ENCODE data around the gene JAKMIP3. TPM values are rescaled to one million over a fixed set of nuclear protein-coding genes. Genes with fewer than 3 reads are reported as not detected.

Gene JAKMIP3
- total RNA-seq, 1 donor from 2014 or later, result 1.7 TPM

GRCh38 chr10:132043861-132044695, 21.7 kb upstream of the JAKMIP3 start:
- no peak for DNase-seq
- Histone ChIP-seq H3K4me3 (no peak overlapping the region), H3K27ac (replicated peaks) (no peak overlapping the region), H3K36me3 (no peaks in the 10 kb centered on the region), H3K9me3 (replicated peaks) (no peaks in the 10 kb centered on the region), H3K4me1 (no peaks in the 10 kb centered on the region), H3K27me3 (ENCODE audit: low read depth) (peaks cover 44% of the 10 kb centered on the region)
- intact Hi-C loops (cut with micrococcal nuclease), result no loop called here
- TF ChIP-seq CTCF (IDR thresholded peaks at IDR 0.05; ENCODE audit: borderline replicate concordance), result no peak

- H3K4me1 ChIP-seq, result no peaks in the 10 kb centered on the region
- H3K9me3 ChIP-seq (replicated peaks), result no peaks in the 10 kb centered on the region
- no peak overlapping the region for H3K27ac ChIP-seq (replicated peaks)
- no peak for TF ChIP-seq CTCF (IDR thresholded peaks at IDR 0.05; ENCODE audit: borderline replicate concordance)
- peaks cover 43% of the 10 kb centered on the region for H3K27me3 ChIP-seq (ENCODE audit: low read depth)
- no peak overlapping the region for H3K4me3 ChIP-seq
- DNase-seq, result no peak
- intact Hi-C loops (cut with micrococcal nuclease), result no loop called here
- H3K36me3 ChIP-seq, result no peaks in the 10 kb centered on the region
Observed at GRCh38 chr10:132044803-132045202, 20.9 kb upstream of the JAKMIP3 start.

GRCh38 chr10:132045324-132045723, 20.4 kb upstream of the JAKMIP3 start:
- no peak for DNase-seq
- no peak for TF ChIP-seq CTCF (IDR thresholded peaks at IDR 0.05; ENCODE audit: borderline replicate concordance)
- H3K4me1 ChIP-seq, result no peaks in the 10 kb centered on the region
- H3K36me3 ChIP-seq, result no peaks in the 10 kb centered on the region
- peaks cover 43% of the 10 kb centered on the region for H3K27me3 ChIP-seq (ENCODE audit: low read depth)
- no peak overlapping the region for H3K4me3 ChIP-seq
- H3K9me3 ChIP-seq (replicated peaks), result no peaks in the 10 kb centered on the region
- intact Hi-C loops (cut with micrococcal nuclease), result no loop called here
- H3K27ac ChIP-seq (replicated peaks), result no peak overlapping the region

GRCh38 chr10:132047575-132048293, 18.0 kb upstream of the JAKMIP3 start:
- Histone ChIP-seq H3K4me3 (no peak overlapping the region), H3K27me3 (ENCODE audit: low read depth) (peaks cover 33% of the 10 kb centered on the region)

GRCh38 chr10:132048294-132048667, 17.5 kb upstream of the JAKMIP3 start:
- intact Hi-C loops (cut with micrococcal nuclease), result no loop called here
- Histone ChIP-seq H3K36me3 (no peaks in the 10 kb centered on the region), H3K4me3 (no peak overlapping the region), H3K9me3 (replicated peaks) (peaks cover 21% of the 10 kb centered on the region), H3K4me1 (no peaks in the 10 kb centered on the region), H3K27ac (replicated peaks) (no peak overlapping the region), H3K27me3 (ENCODE audit: low read depth) (peaks cover 28% of the 10 kb centered on the region)
- no peak for DNase-seq
- no peak for TF ChIP-seq CTCF (IDR thresholded peaks at IDR 0.05; ENCODE audit: borderline replicate concordance)

More at GRCh38 chr10:132047575-132048293, 18.0 kb upstream of the JAKMIP3 start:
- intact Hi-C loops (cut with micrococcal nuclease), result no loop called here
- DNase-seq, result no peak
- Histone ChIP-seq H3K27ac (replicated peaks) (no peak overlapping the region), H3K4me1 (no peaks in the 10 kb centered on the region), H3K36me3 (no peaks in the 10 kb centered on the region), H3K9me3 (replicated peaks) (peaks cover 16% of the 10 kb centered on the region)
- TF ChIP-seq CTCF (IDR thresholded peaks at IDR 0.05; ENCODE audit: borderline replicate concordance), result no peak
